Activated CD4-positive, alpha-beta memory T cell treated with anti-CD3 and anti-CD28 coated beads for 36 hours (primary cell): Measurements from ENCODE around the gene PIK3R5. TPM values are rescaled to one million over a fixed set of nuclear protein-coding genes. Genes with fewer than 3 reads are reported as not detected.

ENCODE experiments used
- CTCF ChIA-PET: fragments of 350-600 bp; sonication (Branson Sonifier 250); formaldehyde crosslinking; loops from one replicate; lab custom pipeline; 2021; ENCODE audit warnings: antibody characterized with exemption, inconsistent platforms; lab: Charles Lee
- POLR2A ChIA-PET: fragments of 350-600 bp; sonication (Branson Sonifier 250); formaldehyde crosslinking; loops from one replicate; lab custom pipeline; 2021; ENCODE audit warnings: antibody characterized with exemption; lab: Charles Lee
- DNase-seq: peaks from one replicate; pipeline ENCODE4 v3.0.0-alpha.2; 2020
- H3K27ac Mint-ChIP-seq: one replicate; pipeline ENCODE4 v1.8.0; 2021; ENCODE audit warnings: mixed read lengths
- H3K27me3 Mint-ChIP-seq: one replicate; pipeline ENCODE4 v1.8.0; 2021; ENCODE audit warnings: mixed read lengths
- H3K36me3 Mint-ChIP-seq: one replicate; pipeline ENCODE4 v1.8.0; 2021; ENCODE audit warnings: mixed read lengths
- H3K4me1 Mint-ChIP-seq: one replicate; pipeline ENCODE4 v1.8.0; 2021; ENCODE audit warnings: low read depth, mixed read lengths
- H3K4me3 Mint-ChIP-seq: one replicate; pipeline ENCODE4 v1.8.0; 2021; ENCODE audit warnings: mild to moderate bottlenecking, mixed read lengths
- H3K9me3 Mint-ChIP-seq: one replicate; pipeline ENCODE4 v1.8.0; 2021; ENCODE audit warnings: mixed read lengths
- intact Hi-C: fragments of 100-400 bp; cut with micrococcal nuclease; formaldehyde crosslinking; loops from one replicate; pipeline ENCODE4 v1.15.1; 2023
- total RNA-seq, 2 experiments: library from RNA; stranded (reverse); gene quantifications; one replicate each; pipeline ENCODE4 v1.2.3, GENCODE V29; 2021

PIK3R5 gene
- total RNA-seq, 2 experiments from 2014 or later = 20.7 to 22.4 TPM

DNA sequence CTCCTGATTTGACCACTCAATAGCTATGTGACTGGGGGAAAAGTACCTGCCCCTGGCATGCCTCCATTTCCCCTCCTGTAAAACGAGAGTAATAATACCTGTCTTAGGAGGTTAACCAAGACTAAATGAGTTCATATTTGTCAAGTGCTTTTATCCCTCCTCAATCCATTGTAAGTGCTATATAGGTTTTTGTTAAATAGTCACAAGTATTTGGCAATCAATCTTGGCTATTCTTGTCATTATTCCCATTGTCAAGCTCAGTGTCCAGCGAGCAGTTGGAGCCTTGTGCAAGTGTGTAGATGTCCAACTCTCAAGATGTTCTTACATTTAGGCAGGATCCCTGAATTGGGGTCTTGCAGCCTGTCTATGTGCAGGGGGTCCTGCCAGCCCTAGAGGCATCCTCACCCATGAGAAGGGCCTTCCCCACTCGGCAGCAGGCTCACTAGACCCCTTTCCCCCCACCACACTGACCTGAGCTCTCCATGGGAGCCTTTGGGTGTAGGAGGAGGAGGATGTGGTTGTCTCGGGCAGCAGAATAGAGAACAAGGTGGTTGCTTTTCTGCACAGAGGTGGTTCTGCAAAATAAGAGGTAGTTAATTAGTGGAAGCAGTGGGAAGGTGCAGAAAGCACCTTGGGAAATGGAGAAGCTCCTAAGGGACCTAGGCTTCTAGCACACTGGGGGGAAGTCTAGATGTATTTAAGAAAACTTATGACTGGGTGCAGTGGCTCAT lies 116.0 kb downstream of the PIK3R5 start:
- ChIA-PET CTCF (interaction anchor here (3.7 kb wide), 1 partner anchor 17 kb away, joined by 12 read pairs; no protein-coding TSS in a partner anchor), POLR2A (interaction anchor here (1.1 kb wide), 1 partner anchor 9 kb away, joined by 3 read pairs; no protein-coding TSS in a partner anchor)
- intact Hi-C loops = no loop called here

DNA sequence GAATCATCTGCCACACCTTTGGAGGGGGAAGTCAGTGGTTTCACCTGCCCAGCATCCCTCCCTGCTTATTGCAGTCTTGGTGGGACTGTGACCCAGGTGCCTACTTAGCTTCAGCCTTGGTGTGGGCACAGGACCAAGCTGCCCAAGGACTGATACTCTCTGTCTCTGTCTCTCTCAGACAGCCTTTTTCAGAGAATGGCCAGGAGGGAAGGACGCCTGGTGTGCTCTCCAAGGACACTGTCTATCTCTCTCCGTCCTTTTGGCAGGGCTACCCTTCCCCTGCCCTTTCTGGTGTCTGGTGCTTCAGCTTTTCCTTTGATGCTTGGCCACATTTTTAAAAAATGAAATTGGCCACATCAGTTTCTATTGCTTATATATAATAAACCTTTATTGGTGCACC lies 117.6 kb downstream of the PIK3R5 start:
- intact Hi-C loops = no loop called here
- peaks cover 6% of the 10 kb centered on the region for H3K9me3 Mint-ChIP-seq
- DNase-seq = no peak
- no peak overlapping the region for H3K27ac Mint-ChIP-seq
- H3K27me3 Mint-ChIP-seq = no peaks in the 10 kb centered on the region
- peaks cover 4% of the 10 kb centered on the region for H3K4me1 Mint-ChIP-seq
- H3K4me3 Mint-ChIP-seq = no peak overlapping the region
- ChIA-PET CTCF (interaction anchor here (3.7 kb wide), 1 partner anchor 15 kb away, joined by 12 read pairs; no protein-coding TSS in a partner anchor), POLR2A (no interaction called here)
- H3K36me3 Mint-ChIP-seq = no peaks in the 10 kb centered on the region

More for the DNA sequence above, 116.0 kb downstream of the PIK3R5 start:
- peaks cover 4% of the 10 kb centered on the region for H3K4me1 Mint-ChIP-seq
- H3K27ac Mint-ChIP-seq = no peak overlapping the region
- H3K27me3 Mint-ChIP-seq = no peaks in the 10 kb centered on the region
- no peak overlapping the region for H3K4me3 Mint-ChIP-seq
- no peaks in the 10 kb centered on the region for H3K36me3 Mint-ChIP-seq
- peaks cover 6% of the 10 kb centered on the region for H3K9me3 Mint-ChIP-seq
- no peak for DNase-seq

DNA sequence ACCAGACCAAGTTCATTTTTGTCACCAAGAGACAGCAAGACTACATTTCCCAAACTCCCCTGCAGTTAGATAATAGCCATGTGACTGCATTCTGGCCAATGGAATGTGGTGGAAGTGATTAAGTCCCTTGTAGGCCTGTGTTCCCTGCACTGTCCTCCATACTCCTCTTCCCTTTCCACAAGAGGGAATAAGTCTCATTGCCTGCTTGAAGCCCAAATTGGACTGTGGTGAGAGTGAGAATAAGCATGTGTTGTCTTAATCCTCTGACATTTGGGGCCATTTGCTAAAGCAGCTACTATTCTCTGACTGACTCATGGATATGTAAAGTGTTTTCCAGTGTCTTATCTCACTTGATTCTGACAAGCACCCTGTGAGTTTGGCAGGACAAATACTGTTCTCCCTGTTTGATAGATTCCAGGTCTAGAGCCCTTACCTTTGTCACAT lies 118.7 kb downstream of the PIK3R5 start:
- Mint-ChIP-seq H3K27ac (no peak overlapping the region), H3K27me3 (no peaks in the 10 kb centered on the region), H3K4me1 (peaks cover 4% of the 10 kb centered on the region), H3K4me3 (no peak overlapping the region), H3K9me3 (peaks cover 6% of the 10 kb centered on the region), H3K36me3 (no peaks in the 10 kb centered on the region)
- POLR2A ChIA-PET = interaction anchor here (0.7 kb wide), 1 partner anchor 12 kb away, joined by 3 read pairs; no protein-coding TSS in a partner anchor
- DNase-seq = no peak
- intact Hi-C loops = no loop called here
- CTCF ChIA-PET = interaction anchor here (1.5 kb wide), 1 partner anchor 151 kb away, joined by 4 read pairs; no protein-coding TSS in a partner anchor

DNA sequence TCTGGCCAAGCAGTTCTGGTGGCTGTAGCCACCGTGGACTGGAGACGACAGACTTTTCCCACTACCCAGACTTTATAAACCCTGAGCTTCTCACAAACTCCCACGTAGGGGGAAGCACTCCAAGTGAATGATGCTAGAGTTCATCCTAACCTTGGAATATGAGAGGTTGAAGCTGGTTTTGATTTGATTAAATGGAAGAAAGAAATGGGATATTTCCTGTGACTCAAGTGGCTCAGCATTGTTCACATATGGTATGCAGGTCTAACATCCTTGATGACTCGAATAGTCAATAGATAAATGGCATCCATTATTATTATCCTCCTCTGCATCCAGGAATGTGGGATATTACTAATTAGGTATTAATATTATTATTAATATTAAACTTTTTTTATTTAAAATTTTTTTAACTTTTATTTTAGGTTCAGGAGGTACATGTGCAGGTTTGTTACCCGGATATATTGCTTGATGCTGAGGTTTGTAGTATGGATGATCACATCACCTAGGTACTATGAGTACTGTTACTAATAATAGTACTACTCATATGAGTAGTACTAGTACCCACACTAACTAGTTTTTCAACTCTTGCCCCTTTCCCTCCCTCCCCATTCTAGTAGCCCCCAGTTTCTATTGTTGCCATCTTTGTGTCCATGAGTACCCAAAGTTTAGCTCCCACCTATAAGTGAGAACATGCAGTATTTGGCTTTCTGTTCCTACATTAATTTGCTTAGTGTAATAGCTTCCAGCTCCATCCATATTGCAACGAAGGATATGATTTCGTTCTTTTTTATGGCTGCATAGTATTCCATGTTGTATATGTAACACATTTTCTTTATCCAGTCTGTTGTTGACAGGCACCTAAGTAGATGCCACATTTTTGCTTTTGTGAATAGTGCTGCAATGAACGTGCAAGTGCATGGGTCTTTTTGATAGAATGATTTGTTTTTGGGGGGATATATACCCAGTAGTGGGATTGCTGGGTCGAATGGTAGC lies 121.0 kb downstream of the PIK3R5 start:
- intact Hi-C loops = no loop called here
- Mint-ChIP-seq H3K4me1 (peaks cover 4% of the 10 kb centered on the region), H3K36me3 (no peaks in the 10 kb centered on the region), H3K4me3 (no peak overlapping the region), H3K27ac (no peak overlapping the region), H3K27me3 (no peaks in the 10 kb centered on the region), H3K9me3 (peaks cover 6% of the 10 kb centered on the region)
- POLR2A ChIA-PET = no interaction called here
- DNase-seq = no peak
- CTCF ChIA-PET = interaction anchor here (1.1 kb wide), 1 partner anchor 18 kb away, joined by 3 read pairs; no protein-coding TSS in a partner anchor

DNA sequence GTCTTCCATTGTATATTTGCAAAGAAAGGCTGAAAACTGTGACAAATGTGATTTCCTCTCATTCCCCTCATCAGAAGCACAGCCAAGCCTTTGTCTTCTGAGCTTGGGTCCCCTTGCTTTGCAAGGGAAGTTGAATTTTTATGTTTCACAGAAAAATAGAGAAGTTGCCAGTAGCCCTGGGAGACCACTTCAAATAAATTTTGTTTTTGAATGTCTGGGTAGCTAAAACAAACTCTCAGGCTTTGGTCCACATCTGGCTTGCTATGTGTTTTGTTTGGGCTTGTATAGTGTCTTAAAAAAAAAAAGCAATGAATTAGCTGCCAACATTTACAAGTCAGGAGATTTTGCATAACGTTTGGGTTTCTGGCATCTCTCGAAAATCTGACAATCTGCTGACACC lies 122.2 kb downstream of the PIK3R5 start:
- POLR2A ChIA-PET = interaction anchor here (0.6 kb wide), 1 partner anchor 352 kb away, joined by 3 read pairs; no protein-coding TSS in a partner anchor
- Mint-ChIP-seq H3K4me3 (no peak overlapping the region), H3K27ac (no peak overlapping the region), H3K9me3 (peaks cover 6% of the 10 kb centered on the region), H3K36me3 (no peaks in the 10 kb centered on the region), H3K27me3 (no peaks in the 10 kb centered on the region), H3K4me1 (peaks cover 4% of the 10 kb centered on the region)
- intact Hi-C loops = no loop called here
- no peak for DNase-seq
- CTCF ChIA-PET = no interaction called here

DNA sequence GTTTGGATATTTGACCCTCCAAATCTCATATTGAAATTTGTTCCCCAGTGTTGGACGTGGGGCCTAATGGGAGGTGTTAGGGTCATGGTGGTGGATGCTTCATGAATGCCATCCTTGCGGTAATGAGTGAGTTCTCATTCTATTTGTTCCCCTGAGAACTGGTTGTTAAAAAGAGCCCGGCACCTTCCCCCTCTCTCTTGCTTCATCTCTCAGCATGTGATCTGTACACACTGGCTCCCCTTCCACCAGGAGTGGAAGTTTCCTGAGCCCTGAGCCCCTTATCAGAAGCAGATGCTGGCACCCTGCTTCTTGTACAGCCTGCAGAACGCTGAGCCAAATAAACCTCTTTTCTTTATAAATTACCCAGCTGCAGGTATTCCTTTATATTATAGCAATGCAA lies 123.7 kb downstream of the PIK3R5 start:
- POLR2A ChIA-PET = no interaction called here
- no peak for DNase-seq
- intact Hi-C loops = no loop called here
- peaks cover 1% of the 10 kb centered on the region for H3K4me1 Mint-ChIP-seq
- H3K27me3 Mint-ChIP-seq = no peaks in the 10 kb centered on the region
- CTCF ChIA-PET = interaction anchor here (1.2 kb wide), 1 partner anchor 156 kb away, joined by 3 read pairs; no protein-coding TSS in a partner anchor
- H3K36me3 Mint-ChIP-seq = no peaks in the 10 kb centered on the region
- peaks cover 6% of the 10 kb centered on the region for H3K9me3 Mint-ChIP-seq
- H3K4me3 Mint-ChIP-seq = no peak overlapping the region
- no peak overlapping the region for H3K27ac Mint-ChIP-seq

DNA sequence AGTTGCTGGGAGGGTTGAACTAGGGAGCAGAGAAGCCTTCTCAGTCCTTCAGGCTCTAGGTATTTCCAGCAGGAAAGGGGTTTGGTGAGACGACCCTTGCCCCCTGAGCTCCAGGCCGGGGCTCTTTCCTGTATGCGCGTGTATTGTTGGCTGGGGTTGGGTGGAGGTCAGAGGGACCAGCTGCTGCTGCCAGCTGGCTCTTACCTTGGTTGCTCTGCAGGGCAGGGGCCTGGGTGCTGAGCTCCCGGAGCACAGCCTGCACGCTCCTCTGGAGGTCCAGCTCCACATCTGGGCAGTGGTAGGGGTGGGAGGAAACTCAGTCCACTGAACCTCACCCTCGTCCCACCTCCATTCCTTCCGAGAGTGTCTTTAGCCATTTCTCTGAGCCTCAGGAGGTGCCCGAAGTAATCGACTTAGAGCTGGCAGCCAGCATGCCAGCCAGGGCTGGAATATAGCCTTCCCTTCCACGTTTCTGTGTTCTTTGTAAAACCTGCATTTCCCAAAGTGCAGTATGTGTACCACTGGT lies 126.0 kb downstream of the PIK3R5 start:
- Mint-ChIP-seq H3K4me1 (no peaks in the 10 kb centered on the region), H3K27me3 (no peaks in the 10 kb centered on the region), H3K4me3 (no peak overlapping the region), H3K9me3 (no peaks in the 10 kb centered on the region), H3K36me3 (no peaks in the 10 kb centered on the region), H3K27ac (no peak overlapping the region)
- intact Hi-C loops = no loop called here
- CTCF ChIA-PET = no interaction called here
- POLR2A ChIA-PET = no interaction called here
- DNase-seq = no peak

DNA sequence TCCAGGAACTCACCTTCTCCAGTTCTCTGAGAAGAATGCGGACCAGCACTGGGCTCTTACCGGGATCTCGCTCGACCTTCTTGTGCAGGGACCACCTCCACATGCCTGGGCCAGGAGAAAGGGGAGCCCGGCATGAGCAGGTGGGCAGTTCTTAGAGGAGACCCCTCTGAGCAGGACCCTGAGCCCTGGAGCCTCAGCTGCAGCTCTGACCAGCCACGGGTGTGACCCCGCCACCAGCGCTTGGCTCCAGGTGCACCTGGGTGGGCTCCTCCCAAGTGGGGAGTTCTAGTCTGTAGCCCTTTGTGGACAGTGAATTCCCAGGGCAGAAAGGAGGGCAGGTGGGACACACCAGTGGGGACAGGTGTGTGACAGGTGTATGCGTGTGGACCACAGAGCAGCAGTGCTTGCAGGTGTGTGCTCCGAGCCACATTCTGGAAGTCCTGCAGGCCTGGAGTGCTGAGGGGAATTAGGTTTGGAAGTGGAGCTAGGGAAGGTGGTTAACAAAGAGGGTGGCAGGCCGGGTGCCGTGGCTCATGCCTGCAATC lies 126.9 kb downstream of the PIK3R5 start:
- intact Hi-C loops = no loop called here
- Mint-ChIP-seq H3K27ac (no peak overlapping the region), H3K36me3 (no peaks in the 10 kb centered on the region), H3K4me3 (no peak overlapping the region), H3K9me3 (no peaks in the 10 kb centered on the region), H3K27me3 (no peaks in the 10 kb centered on the region), H3K4me1 (no peaks in the 10 kb centered on the region)
- DNase-seq = no peak
- ChIA-PET CTCF (no interaction called here), POLR2A (no interaction called here)

DNA sequence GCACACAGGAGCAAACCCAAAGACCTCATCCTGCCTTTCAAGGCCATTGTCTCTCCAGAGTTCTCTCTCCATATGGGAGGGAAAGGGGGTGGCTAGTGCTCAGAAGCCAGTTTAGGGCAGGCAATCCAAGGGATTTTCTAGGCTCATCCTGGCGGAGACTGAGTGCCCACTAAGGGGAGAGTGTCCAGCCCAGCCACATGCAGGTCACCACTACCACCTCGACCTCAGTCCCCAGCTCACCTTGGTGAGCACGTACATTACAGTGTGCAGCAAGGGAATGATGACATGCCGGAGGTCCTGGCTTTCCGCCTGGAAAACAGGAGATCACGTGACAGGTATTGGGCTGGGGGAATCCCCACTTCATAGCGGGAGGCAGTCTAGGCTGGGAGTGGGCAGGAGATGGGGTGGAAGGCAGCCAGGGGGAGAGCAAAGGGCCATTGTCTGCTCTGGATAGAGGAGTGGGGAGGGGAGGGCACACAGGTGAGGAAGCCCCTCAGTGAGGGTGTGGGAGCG lies 127.9 kb downstream of the PIK3R5 start:
- no peak for DNase-seq
- H3K27ac Mint-ChIP-seq = no peak overlapping the region
- ChIA-PET POLR2A (no interaction called here), CTCF (no interaction called here)
- H3K27me3 Mint-ChIP-seq = no peaks in the 10 kb centered on the region
- H3K36me3 Mint-ChIP-seq = no peaks in the 10 kb centered on the region
- H3K9me3 Mint-ChIP-seq = no peaks in the 10 kb centered on the region
- H3K4me3 Mint-ChIP-seq = no peak overlapping the region
- H3K4me1 Mint-ChIP-seq = no peaks in the 10 kb centered on the region
- intact Hi-C loops = no loop called here

DNA sequence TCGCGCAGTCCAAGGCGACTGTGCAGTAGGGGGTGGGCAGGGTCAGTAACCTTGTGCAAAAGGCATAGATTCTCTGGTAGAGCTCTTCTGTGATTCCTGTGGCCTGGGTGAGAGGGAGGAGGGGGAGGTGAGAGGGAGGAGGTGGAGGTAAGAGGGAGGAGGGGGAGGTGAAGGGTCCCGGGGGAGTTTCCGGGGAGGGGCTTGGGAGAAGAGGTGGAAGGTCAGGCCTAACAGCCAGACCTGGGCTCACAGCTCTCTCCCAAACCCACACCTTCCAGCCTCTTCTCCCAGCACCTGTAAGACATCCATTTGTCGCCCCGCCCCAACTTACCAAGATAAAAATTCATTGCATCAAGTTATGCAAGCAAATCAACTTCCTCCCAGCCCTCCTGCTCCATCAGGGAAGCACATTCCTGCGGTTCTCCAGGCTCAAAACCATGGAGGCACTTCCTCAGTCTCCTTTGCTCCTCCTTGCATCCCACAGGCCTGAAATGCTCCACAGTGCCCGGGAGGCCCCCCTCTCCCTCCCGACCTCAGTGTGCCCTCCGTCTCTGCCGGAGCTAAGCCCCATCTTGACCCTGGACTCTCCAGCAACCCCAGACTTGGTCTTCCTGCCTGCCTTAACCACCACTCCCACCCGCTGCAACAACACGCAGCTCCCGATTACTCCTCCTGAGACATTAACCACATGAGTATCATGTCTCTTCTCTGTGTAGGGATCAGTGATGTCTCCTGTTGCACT lies 128.5 kb downstream of the PIK3R5 start:
- H3K4me1 Mint-ChIP-seq = no peaks in the 10 kb centered on the region
- H3K27ac Mint-ChIP-seq = no peak overlapping the region
- intact Hi-C loops = no loop called here
- H3K9me3 Mint-ChIP-seq = no peaks in the 10 kb centered on the region
- no peak for DNase-seq
- no peaks in the 10 kb centered on the region for H3K27me3 Mint-ChIP-seq
- no peaks in the 10 kb centered on the region for H3K36me3 Mint-ChIP-seq
- ChIA-PET CTCF (interaction anchor here (0.8 to 1.0 kb wide), 2 partner anchors 51 to 161 kb away, joined by 3 to 4 read pairs; no protein-coding TSS in a partner anchor), POLR2A (no interaction called here)
- H3K4me3 Mint-ChIP-seq = no peak overlapping the region
